Progenitor cell of endocrine pancreas (in vitro differentiated cells): ENCODE measurements around the gene SLC4A8. TPM values are rescaled to one million over a fixed set of nuclear protein-coding genes. Genes with fewer than 3 reads are reported as not detected.

Experiments
- total RNA-seq: library from RNA; stranded (reverse); gene quantifications from 2 replicates; pipeline ENCODE4 v1.2.1, GENCODE V29; 2021

The SLC4A8 gene
- total RNA-seq, 1 donor from 2014 or later, result 11.8 TPM

Other genes with a start within 250 kb of the SLC4A8 start
- 8.2 and 11.6 TPM in 2 replicates for gene POU6F1, start 206.8 kb upstream of the SLC4A8 start, total RNA-seq
- gene DAZAP2, start 186.0 kb upstream of the SLC4A8 start, total RNA-seq, result 103 and 106 TPM in 2 replicates
- 9.1 and 11.0 TPM in 2 replicates for gene SMAGP, start 154.4 kb upstream of the SLC4A8 start, total RNA-seq
- not detected in 2 replicates for gene BIN2, start 100.7 kb upstream of the SLC4A8 start, total RNA-seq
- not detected in 2 replicates for gene CELA1, start 78.2 kb upstream of the SLC4A8 start, total RNA-seq
- gene GALNT6, start 33.4 kb upstream of the SLC4A8 start, total RNA-seq, result 3.7 and 4.7 TPM in 2 replicates
- gene SCN8A, start 166.4 kb downstream of the SLC4A8 start, total RNA-seq, result 8.1 and 9.8 TPM in 2 replicates